ENCODE results near the gene AQP6.

Gene AQP6

DNA sequence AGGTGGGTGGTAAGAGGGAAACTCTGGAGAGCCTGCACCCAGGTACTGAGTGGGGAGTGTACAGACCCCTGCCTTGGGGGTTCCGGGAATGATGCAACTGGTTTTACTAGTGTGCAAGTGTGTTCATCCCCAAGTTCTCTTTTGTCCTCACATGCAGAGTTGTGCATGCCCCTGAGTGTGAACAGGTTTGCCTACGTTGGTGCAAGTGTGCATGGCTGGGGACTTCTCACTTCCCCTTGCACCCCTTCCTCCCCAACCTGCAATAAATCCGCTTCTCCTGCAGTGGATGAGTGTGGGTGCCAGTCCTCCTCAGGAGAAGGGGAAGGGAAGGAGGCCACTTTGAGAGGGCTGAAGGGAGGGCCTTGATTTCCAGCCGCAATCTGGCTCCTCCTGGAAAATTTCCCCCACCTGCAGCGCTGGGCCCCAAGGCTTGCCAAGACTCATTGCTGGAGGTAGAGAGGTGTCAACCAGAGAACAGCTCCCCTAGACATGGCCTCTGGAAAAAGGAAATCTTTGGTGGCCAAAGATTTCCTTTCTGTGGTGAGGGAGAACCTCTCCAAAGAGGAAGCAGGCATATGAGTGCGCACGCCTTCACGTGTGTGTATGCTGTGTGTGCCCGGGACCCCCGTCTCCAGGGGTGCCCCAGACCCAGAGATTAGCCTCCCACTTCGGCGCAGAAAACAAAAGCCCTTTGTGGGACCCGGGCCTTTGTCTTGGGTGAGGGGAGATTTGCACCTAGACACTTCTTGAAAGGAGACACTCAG is 16.7 kb upstream of the AQP6 start:
- no peak for DNase-seq (ENCODE audit: low read depth in 3 of 3)

DNA sequence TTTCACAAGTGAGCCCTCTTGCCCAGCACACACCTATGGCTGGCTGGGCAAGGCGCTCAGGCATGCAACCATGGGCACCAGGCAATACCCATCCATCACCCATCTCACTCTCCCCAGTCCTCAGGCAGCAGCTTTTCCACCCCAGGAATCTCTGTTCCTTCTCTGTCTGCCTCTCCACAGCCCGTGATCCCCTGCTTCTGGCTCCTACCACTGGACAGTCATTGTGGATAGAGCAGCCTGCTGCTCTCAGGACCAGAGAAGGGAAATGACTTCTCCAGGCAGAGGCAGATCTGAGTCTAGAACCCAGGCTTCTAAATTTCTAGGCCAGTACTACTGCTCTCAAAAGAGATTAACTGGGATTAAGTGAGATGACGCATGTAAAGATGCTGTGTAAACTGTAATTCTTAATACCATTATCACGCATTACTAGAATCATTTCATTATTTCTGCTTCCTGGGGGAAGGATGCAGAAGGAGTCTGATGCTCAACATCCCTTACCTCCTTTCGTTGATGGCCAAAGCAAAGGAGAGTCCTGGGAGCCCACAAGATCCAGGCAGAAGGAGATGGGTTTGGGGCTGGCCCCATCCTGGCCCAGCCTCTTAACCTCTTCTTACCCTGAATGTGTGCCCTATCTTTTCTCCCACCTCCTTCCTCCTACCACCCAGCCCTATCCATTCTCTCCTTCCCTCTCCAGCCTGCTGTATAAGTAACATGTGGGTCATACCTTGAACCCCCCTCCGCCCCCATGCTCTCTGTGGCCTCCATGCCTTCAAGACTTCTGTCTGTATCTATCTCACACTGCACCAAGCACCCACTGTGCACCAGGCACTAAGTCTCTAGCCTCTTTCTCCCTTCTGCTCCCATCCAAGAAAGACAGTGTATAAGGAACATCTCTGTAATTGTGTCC is 15.8 kb upstream of the AQP6 start:
- no peak for DNase-seq (ENCODE audit: low read depth in 3 of 3)

DNA sequence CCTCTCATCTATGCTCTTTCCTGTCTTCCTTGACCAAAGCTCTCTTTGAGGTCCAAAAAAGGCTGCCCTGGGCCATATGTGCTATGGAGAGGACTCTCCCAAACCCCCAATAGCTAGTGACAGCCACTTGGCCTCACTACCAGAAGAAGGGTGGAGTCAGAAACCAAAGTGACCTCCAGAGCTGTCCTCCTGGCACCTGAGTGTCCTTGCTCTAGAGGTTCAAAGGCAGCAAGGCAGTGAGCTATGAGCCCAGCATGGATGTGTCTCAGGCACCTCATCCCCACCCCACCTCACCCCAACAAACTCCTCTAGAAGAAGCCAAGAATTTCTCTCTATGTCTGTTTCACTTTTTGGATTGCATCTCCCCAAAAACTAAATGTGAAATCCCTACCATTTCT is 15.2 kb upstream of the AQP6 start:
- DNase-seq (ENCODE audit: low read depth in 3 of 3): no peak

DNA sequence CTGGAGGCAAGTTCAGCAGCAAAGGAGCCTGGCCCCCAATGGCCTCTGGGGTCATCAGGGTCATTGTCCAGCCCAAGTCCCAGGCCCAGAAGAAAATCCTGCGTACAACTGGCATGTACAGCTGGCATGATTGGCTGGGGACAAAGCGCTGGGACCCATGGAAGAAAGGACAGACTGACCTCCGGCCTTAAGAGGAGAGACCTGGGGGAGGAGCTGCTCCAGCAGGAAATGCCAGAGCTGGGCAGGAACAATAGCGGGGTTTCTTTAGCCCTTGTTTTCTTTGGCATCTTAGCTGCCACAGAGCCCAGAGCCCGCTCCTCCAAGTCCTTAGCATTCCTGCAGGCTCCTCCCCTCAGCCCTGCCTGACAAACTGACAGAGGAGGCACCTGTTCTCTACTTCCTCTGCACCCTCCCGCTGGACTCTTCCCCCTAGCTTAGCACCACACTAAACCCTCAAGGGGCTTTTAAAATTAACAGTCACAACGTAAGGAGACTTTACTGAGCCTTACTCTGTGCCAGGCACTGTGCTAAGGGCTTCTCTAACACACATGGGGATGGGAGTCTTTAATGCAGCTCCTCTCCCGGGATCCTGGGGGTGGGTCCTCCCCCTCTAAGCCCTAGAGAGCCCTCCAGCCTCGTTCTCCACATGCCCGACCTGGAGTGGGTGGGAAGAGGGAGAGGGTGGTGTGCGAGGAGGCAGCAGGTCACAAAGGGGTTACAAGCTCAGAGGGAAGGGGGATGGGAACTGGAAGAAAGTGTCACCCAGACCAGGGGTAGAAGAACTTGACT is 12.9 kb upstream of the AQP6 start:
- DNase-seq (ENCODE audit: low read depth in 3 of 3): no peak

DNA sequence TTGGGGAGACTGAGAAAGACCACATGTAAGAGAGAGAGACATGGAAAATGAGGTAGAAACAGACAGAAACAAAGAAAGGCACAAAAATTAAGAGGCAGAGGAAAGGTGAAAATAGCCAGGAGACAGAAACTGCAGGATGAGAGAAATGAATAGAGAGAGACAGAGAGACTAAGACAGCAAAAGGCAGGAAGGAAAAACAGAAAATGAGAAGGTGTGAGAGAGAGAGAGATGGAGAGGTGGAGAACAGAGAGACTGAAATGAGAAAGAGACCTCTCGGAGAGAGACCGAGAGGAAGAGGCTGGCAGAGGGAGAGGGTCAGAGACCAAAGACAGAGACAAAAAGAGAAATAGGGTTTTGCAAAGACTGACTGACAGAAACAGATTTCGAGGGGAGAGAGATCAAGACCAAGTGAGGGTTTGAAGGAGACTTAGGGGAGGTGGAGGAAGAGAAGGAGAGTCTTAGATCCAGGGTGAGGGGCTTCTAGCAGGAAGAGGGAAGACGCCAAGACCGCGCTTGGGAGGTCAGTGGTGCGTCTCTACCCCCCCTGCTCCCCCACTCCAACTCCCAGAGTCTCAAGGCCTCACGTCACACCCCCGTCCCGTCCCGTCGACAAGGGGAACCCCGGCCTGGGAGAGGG is 12.2 kb upstream of the AQP6 start:
- no peak for DNase-seq (ENCODE audit: low read depth in 3 of 3)

DNA sequence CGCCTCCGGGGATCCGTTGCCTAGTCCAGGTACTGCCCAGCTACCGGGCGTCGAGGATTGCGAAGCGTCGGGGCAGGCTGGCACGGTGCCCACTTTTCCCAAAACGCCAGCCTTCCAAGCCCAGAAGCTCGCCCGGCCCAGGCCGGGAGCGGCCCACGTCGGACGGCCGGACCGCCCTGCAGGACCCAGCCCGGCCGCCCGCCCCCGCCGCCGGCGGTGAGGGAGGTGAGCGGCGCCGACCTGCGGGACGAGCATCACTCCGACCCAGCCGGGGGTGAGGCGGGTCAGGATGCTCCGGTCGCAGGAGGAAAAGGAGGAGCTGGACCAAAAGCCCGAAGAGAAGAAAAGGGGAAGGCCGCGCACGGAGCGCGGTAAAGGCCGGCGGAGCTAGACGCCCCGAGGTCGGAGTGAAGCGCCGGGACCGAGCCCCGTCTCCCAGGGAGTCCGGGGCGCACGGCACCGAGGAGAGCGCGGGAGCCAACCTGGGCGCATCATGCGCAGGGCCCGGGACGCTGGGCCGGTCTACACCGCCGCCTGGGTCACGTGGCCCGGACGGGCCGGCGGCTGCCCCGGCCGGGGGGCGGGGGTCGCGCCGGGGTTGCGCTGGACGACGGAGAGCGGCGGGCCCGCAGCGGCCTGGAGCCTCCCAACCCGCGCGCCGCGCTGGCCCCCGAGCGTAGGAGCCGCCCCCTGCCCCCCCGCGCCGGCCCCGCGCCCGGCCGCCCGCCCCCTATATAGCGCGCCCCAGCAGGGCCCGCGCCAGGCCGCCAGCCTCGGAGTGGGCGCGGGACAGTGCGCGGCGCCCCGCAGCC is 11.4 kb upstream of the AQP6 start, which contains the start of gene AQP5:
TSS of gene AQP5 (plus strand) at position 762 of the 812 bp plus-strand sequence. CDS start 146 bp downstream, outside the sequence.
- DNase-seq (ENCODE audit: low read depth in 3 of 3): no peak

DNA sequence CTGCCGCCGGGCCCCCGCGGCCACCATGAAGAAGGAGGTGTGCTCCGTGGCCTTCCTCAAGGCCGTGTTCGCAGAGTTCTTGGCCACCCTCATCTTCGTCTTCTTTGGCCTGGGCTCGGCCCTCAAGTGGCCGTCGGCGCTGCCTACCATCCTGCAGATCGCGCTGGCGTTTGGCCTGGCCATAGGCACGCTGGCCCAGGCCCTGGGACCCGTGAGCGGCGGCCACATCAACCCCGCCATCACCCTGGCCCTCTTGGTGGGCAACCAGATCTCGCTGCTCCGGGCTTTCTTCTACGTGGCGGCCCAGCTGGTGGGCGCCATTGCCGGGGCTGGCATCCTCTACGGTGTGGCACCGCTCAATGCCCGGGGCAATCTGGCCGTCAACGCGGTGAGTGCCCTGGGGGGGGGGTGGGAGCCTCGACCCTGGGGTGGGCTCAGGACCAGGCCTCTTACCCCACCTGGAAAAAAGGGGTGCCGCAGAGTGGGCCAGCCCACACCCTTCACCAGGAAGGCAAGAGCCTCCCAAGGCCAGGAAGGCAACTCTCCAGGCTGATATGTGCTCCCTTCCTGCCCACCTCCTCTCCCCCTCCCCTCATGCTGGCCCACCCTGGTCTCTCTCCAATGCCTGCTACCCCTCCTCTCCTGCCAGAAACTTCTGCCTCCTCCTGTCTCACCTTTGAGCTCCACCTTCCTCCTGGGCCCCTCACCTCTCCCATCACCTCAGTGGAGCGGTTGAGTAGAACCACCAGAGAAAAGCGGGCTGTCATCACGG is 10.6 kb upstream of the AQP6 start:
- no peak for DNase-seq (ENCODE audit: low read depth in 3 of 3)

DNA sequence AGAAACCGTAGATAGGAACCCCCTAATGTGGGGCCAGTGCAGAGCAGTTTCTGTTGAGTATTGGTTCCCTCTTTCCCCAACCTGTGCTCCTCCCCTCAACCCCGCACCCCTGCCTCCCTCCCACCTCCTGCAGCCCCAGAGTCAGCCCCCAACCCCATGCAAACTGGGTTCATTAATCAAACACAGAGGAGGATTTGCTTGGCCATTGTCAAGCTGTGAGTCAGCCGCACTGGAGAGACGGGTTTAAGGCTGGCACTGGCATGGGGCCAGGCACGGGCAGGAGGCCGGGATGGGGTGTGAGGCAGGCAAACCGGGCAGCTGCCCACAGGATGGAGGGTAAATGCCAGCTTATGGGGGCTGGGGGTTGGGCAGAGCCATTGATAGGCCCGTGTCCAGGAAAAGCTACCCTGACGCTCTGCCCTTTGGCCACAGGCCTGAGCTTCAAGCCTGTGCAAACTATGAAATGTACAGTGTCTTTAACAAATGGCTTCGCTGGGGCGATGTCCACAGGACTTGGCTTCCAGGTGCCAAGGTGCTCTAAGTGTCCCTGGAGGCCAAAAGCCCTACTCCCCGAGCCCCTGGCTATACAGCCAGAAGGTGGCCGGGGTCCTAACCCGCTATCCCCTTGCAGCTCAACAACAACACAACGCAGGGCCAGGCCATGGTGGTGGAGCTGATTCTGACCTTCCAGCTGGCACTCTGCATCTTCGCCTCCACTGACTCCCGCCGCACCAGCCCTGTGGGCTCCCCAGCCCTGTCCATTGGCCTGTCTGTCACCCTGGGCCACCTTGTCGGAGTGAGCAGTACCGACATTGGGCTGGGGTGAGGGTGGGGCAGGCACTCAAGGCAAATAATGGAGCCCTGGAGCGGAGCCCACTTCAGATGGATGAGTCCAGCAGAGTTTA is 9.6 kb upstream of the AQP6 start:
- DNase-seq (ENCODE audit: low read depth in 3 of 3): no peak

DNA sequence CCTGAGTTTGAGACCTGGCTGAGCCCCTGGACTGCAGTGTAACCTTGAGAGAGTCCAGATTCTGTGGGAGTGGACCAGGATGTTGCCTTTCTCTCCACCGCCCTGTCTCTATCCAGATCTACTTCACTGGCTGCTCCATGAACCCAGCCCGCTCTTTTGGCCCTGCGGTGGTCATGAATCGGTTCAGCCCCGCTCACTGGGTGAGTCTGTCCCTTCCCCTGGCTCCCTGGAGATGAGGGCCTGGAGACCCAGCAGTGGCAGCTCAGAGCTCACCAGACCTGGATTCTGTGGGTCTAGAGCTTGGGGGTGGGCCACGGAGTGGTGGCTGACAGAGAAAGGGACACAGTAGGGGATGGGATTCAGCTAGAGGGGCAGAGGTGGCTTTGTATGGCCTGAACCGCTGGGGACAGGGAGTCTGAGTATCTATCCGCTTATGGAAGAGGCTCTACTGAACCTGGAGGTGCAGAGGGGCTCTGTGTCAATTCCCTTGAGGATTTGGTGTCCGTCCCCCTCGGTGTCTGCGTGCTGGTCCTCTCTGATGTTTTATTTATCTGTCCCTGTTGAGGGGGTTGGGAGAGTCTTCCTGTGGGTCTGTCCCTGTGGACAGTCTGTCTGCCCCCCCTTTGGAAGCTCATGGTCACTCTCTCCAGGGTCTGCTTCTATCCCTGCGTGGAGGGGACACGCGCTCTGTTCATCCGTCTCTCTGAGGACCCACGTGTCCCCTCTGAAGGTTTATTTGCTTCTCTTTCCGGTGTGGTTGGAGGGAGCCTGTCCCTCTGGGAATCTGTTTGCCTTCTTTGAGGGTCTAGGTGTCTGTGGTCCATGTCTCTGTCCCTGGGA is 8.6 kb upstream of the AQP6 start:
- no peak for DNase-seq (ENCODE audit: low read depth in 3 of 3)

DNA sequence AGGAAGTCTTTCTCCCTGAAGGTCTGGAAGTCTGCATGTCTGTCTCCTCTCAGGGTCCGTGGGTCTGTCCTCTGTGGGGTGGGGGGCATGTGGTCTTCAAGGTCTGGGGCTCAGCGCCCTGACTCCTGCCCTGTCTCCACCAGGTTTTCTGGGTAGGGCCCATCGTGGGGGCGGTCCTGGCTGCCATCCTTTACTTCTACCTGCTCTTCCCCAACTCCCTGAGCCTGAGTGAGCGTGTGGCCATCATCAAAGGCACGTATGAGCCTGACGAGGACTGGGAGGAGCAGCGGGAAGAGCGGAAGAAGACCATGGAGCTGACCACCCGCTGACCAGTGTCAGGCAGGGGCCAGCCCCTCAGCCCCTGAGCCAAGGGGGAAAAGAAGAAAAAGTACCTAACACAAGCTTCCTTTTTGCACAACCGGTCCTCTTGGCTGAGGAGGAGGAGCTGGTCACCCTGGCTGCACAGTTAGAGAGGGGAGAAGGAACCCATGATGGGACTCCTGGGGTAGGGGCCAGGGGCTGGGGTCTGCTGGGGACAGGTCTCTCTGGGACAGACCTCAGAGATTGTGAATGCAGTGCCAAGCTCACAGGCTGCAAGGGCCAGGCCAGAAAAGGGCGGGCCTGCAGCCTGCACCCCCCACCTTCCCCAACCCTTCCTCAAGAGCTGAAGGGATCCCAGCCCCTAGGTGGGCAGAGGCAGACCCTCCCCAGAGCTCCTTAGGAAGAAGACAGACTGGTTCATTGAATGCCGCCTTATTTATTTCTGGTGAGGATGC is 7.7 kb upstream of the AQP6 start:
- no peak for DNase-seq (ENCODE audit: low read depth in 3 of 3)

DNA sequence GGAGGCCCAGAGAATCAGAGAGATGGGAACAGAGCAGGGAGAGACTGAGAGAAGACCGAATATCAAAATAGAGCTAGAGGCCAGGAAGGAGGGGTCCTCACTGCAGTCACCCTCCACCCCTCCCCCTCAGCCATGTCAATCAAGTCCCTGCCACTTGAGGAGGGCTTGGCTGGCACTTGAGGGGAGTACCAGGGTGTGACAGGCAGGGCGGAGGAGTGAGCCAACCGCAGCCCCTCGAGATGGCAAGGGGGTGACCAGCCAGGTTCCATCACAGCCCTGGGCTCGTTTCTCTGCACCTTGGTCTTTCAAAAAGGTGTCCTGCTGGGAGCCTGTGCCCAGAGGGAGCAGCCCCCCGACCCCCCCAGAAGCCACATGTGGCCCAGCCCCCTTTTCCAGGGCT is 6.9 kb upstream of the AQP6 start:
- no peak for DNase-seq (ENCODE audit: low read depth in 3 of 3)

DNA sequence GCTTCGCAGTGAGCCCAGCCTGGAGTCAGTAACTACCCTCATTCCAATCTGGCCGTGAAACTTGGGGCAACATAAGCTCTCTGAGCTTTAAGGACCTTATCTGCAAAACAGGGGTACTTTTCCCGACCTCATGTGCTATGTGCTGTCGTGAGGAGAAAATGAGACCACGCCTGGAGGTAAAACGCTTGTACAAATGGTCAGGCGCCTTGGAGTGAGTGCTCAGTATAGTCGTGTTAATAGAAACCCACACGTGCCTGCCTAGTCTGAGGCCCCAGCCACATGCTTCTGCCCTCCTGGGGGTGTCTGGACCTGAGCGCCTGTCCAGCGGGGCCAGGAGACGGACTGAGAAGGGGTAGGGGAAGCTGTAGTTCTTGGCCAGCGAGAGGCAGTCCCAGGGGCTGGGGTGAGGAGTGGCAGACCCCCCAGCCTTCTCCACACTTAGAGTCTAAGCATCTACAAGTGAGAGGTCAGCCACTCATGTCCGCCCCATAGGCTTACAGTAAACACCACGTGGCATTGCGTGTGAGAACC is 6.2 kb upstream of the AQP6 start:
- no peak for DNase-seq (ENCODE audit: low read depth in 3 of 3)

DNA sequence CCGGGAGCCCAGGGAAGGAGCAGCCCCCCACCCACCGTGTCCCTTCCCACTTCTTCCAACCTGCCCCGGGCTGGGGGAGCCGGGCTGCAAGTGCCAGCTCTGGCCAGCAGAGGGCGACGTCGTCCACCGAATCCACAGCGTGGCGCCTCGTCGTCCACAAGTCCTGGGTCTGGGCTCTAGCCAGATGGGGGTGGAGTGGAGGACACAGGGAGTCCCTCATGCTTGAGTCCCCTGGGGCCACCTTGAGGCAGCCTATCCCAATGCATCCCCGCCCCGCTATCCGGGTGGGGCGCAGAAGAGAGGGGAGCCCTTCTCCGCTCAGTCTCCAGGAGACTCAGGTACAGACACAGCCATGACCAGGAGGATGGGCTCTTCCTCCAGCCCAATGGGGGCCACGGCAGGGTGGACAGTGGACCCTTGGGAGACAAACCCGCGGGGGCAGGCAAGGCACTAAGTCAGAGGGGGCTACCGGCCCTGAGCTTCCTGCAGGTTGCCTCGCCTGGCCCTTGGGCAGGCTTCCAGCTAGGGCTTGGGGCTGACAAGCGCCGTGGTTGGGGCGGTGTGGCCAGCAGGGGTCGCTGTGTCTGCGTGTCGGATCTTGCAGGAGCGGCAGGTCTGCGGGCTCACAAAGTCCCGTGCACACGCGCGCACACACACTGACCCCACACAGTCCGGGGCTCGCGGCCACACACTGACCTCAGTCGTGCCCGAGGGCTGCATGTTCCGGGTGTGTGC is 5.5 kb upstream of the AQP6 start:
- peak; percentile 85 to 96 (median 95) for DNase-seq (ENCODE audit: low read depth in 3 of 3)

DNA sequence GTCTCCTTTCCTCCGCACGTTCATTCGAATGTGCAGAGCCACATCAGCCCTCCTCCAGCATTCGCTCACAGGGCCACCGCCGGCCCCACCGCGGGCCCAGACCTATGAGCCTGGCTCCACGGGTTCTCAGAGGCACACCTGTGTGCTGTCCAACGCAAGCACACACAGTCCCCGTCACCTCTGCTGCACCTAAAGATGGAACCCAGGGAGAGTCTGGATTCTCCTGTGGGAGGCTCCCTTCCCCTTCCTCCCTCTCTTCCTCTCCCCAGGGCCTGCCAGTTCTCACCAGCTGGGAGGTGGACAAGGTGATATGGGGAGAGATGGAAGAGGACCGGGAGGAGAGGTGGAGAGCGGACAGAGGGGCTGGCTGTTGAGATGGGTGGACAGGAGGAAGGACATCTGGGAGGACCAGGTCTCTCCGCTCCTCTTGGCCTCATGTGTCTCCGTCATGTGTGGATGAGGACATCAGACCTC is 4.9 kb upstream of the AQP6 start:
- no peak for DNase-seq (ENCODE audit: low read depth in 3 of 3)

DNA sequence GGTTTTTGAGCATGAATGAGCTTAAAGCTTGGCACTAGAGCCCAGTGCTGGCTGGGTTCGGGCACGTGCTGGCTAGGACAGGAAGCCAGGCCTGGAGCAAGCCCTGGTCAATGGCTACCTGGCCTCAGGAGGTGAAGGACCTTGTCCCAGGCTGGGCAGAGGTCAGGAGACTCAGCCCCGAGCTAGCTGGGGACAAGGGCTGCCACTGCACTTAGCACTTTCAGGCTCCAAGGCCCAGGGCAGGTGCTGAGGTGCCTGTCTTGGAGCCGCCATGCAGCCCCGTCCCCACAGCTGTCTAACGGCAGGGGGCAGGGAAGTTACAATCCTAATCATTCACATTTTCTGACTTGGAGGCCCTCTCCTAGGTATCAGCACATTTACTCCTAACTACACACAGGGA is 4.3 kb upstream of the AQP6 start:
- no peak for DNase-seq (ENCODE audit: low read depth in 3 of 3)

DNA sequence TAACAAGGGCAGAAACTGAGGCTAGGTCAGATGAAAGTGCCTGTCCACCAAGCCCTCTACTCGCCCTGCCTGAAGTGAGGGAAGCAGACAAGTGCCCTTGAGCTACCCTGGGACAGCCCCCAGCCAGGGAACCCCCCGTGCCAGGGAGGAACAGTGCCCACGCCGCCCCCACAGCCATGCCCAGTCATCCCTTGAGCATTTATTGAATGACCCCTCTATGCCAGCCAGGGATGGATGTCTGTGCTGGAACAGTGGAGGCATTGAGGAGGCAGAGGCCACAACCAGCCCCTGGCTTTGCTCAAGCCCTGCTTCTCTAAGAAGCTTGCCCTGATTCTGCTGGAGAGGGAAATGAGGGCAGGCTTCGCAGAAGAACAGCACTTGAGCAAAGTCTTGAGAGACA is 3.7 kb upstream of the AQP6 start:
- no peak for DNase-seq (ENCODE audit: low read depth in 3 of 3)
